Measurements from ENCODE around the gene WNT9B.
"Not testable (repeated sequence)": the region's sequence is repeated elsewhere in the genome, so short reads cannot be mapped to it uniquely, and the experiment has no call there.

The WNT9B gene

DNA sequence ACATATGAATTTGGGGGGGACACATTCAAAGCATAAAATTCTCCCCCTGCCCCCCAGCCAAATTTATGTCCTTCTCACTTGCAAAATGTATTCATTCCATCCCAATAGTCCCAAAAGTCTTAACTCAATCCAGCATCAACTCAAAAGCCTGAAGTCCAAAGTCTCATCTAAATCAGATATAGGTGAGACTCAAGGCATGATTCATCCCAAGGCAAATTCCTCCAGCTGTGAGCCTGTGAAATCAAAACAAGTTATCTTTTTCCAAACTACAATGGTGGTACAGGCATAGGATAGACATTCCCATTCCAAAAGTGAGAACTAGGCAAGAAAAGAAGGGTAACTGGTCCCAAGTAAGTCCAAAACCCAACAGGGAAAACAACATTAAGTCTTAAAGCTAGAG, 65.7 kb downstream of the WNT9B start:
- DNase-seq, result no peak

DNA sequence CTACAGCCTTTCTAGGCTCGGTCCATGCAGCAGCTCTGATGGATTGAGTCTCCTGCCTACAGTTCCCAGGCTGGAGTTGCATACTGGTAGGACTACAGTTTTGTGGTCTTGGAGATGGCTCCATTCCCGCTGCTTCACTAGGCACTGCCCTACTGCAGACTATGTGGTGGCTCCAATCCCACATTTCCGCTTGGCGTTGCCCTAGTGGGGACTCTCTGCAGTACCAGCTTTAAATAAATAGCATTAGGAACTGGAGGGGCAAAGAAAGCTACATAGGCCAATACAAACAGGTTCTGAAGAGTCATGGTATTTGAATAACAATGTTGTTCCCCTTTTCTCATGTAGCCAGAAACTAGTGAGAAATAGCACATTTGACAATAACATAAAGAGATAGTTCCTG, 66.1 kb downstream of the WNT9B start:
- no peak for DNase-seq

DNA sequence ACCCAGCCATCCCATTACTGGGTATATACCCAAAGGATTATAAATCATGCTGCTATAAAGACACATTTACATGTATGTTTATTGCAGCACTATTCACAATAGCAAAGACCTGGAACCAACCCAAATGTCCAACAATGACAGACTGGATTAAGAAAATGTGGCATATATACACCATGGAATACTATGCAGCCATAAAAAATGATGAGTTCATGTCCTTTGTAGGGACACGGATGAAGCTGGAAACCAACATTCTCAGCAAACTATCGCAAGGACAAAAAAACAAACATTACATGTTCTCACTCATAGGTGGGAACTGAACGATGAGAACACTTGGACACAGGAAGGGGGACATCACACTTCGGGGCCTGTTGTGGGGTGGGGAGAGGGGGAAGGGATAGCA, 70.6 kb downstream of the WNT9B start:
- DNase-seq, result not testable (repeated sequence)

DNA sequence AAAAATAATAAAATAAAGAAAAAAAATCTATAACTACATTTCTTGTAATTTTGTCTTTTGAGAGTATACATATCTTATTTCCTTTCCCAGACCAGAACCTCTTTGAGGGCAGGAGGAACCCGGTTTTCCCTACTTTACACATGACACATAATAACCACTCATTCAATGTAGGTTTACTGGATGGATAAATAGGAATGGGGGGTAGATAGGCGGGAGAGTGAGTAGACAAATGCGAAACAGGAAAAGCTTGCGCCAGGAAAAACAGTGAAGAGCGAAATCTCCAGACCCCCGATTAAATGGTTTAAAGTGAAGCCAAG, 71.1 kb downstream of the WNT9B start:
- DNase-seq, result no peak

DNA sequence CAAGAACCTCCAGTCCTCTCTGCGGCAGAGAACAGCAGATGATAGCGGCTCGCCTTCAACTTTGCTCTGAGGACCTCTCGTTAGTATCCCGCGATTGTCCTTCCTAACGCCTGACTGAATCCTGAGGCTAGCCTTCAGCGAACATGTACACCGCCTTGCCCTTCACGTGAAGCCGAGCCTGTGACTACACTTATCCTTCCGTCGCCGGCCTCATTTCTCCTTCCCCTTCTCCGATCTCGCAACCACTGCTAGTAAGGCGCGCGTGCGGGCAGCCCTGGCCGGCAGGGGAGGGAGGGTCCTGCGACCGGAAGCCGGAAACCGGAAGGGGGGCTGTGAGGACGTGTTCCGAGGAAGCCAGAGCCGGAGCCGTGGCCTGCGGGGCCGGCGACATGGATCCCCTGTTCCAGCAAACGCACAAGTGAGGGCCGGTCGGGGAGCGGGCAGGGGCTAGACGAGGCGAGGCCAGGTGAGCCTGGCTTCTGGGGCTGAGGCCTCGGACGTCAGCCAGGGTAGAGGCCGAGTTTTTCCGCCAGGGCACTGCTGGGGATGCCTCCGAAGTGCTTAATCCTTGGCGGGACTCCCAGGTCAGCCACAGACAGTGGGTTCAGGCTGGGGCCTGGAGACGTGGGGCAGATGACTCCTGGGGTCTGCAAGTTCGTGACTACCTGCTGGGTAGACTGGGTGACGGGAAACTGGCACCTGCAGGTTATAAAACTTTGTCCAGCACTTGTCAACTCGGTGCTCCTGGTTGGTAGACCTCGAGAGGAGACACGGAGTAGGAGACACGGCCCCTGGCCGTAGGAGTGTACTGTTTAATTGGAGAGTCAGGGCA, 71.6 kb downstream of the WNT9B start, which contains the start of gene GOSR2:
Gene GOSR2, plus strand, starts transcription at position 357 of the 832 bp plus-strand sequence. Its CDS starts 33 bp downstream, at position 390.
- DNase-seq, result peak; percentile 99

DNA sequence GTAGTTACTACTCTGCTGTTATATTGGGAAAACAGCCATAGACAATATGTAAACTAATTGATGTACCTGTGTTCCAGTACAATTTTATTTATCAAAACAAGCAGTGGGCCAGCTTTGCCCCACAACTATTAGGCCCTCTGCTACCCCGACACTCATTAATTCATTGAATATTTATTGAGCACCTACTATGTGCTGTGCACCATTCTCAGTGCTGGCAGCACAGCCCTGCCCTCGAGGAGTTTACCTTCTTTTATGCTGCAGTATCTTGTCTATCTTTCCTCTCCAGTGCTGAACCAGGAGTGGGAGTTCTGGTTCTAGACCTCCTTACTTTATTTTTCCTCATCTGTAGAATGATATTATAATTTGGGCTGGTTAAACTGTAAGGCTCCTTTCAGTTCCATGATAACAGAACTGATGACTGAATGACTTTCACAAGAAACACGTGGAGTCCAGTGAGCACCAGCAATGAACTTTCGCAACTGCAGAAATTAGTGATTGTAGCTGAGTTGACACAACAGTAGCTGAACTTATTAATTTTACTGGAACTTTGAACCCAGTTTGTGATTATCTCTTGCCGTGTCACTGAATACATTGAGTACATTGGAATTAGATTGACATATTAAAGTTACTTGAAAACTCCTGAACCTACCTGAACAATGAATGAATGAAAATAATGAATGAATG, 73.9 kb downstream of the WNT9B start:
- DNase-seq, result no peak

DNA sequence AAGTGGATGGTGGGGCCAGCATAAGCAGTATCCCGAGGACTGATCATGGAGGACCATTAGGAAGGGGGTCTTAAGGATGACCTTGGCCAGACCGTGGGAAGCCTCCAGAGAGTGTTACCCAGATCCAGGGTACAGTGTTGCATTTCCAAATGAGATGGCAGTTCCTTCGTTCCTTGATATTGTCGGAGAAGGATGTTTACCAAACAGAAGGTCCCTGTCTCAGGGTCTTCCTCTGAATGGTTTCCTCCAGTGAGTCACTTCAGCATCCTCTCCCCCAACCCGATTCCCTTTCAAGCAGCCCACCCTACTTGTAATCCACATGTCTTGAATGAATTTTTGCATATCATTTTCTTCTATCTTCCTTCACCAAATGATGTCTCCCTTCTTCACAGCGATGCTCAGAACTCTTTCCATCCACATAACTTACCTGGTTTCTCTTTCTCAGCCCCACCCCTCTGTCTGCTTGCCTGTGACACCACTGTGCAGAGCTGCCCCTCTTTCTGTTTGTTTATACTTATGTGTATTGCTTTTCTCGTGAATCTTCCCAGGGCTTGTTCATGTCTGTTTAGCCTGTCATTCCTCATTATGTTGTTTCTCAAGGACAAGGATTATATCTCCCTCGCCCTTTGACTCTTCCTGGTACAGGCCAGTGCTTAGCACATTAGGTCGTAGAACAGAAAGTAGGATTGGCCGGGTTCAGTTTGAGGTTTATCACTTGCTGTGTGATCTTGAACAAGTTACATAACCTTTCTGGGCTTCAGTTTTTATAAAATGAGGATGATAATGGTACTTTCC, 77.3 kb downstream of the WNT9B start:
- DNase-seq, result no peak

DNA sequence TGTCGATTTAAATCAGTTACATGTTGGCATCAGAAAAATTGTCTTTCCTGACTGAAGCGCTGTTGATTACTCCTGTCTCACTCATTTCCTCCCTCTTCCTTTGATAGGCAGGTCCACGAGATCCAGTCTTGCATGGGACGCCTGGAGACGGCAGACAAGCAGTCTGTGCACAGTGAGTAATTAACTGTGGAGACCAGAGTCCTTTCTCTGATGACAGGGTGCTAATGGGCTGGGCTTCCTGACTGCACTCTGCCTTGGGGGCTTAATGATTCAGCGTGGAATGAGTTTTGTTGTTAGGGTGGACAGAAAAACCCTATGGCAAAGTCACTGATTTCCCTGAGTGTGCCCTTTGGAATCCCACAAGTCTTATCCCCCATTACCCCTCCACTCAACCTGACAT, 78.0 kb downstream of the WNT9B start:
- DNase-seq, result no peak

DNA sequence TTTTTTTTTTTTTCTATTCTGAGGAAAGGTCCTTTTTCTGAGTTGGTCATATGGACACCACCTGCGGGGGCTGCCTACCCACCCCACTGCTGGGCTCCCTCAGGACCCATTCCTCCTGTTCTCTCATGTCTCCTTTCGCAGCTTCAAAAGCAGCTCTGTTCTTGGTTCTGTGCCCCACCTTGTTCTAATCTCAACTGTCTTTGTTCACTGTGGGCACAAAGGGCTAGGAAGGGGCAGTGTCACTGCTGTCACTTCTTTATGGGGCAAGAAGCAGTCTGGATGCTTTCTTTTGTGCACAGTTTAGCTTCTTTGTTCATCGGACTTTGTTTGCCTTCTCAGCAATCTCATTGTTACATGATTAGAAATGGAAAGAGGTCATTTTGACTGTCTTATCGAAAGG, 78.7 kb downstream of the WNT9B start:
- DNase-seq, result no peak

DNA sequence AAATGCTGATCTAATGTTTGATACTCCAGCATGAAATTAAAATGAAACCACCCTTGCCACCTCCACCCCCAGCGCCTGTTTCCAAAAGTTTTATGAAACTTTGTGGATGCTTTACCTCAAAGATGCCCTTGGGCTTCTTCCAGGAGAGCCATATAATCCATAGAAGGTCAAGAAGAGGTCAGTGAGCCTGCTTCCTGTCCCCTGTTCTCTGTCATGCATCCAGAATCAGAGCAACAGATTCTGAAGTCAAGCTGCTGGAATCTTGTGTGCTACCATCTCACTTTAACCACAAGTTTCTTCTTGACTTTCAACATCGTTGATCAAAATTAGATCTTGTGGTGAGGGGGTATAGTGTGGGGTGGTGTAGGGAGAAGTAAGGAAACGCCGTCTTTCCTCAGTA, 80.2 kb downstream of the WNT9B start:
- DNase-seq, result no peak

DNA sequence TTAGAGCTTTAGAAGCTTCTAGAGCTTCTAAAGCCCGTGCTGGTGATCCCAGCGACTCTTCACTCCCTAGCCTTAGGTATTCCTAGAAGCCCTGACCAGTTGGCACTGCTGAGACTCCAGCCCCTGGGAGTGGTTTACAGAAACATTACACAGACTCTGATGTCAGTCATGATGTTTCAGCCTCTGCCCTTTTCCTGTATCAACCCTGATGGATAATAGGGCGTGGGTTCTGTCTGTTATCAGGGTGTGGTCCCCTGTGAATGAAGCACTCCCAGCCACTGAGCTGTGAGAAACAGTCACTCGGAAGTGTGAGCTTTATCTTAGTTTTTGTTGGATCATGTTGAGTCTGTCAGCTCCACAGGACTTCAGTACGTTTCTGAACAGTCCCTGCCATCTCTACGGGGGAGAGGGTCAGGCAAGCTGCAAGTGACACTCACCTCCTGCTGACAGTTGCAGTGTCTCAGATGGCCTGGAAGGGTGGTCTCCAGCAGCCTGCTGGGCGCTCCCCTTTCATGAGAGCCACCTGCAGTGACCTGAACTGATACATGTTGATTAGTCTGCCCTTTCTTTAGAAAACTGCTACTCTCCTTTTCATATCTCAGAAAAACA, 84.4 kb downstream of the WNT9B start:
- no peak for DNase-seq

All from activated CD8-positive, alpha-beta memory T cell treated with anti-CD3 and anti-CD28 coated beads for 24 hours (primary cell).